Astrocyte of the spinal cord (primary cell): Measurements from ENCODE around the gene NDRG2.

Experiments
- DNase-seq: peaks from one replicate; pipeline ENCODE4 v3.0.0; 2011; ENCODE audit warnings: low read depth, low spot score
- H3K4me3 ChIP-seq: 2 replicates; pipeline ENCODE4 v1.5.1; 2011; ENCODE audit warnings: low read depth, mild to moderate bottlenecking, low read length, moderate library complexity
- CTCF ChIP-seq: IDR thresholded peaks from 2 replicates; pipeline ENCODE4 v1.5.1; 2012; ENCODE audit warnings: low read depth, mild to moderate bottlenecking, low read length, inconsistent platforms
- in situ Hi-C: cut with HindIII; loops from 2 replicates; pipeline ENCODE4 v1.10.0; 2017; ENCODE audit warnings: low sequenced_read_pairs

NDRG2 gene

GRCh38 chr14:21055432-21056117 lies 30.7 kb upstream of the NDRG2 start:
- H3K4me3 ChIP-seq, result no peak overlapping the region
- no peak for TF ChIP-seq CTCF
- no peak for DNase-seq
- in situ Hi-C loops, result no loop called here

- in situ Hi-C loops, result no loop called here
- no peak for DNase-seq
- no peak for TF ChIP-seq CTCF
- no peak overlapping the region for H3K4me3 ChIP-seq
Observed at GRCh38 chr14:21054768-21055145, 29.9 kb upstream of the NDRG2 start.

- no peak for DNase-seq
- in situ Hi-C loops, result no loop called here
- no peak overlapping the region for H3K4me3 ChIP-seq
- no peak for TF ChIP-seq CTCF
Observed at GRCh38 chr14:21054123-21054767, 29.4 kb upstream of the NDRG2 start.

GRCh38 chr14:21053184-21054122 lies 28.6 kb upstream of the NDRG2 start:
- in situ Hi-C loops, result no loop called here
- no peak for TF ChIP-seq CTCF
- H3K4me3 ChIP-seq, result no peak overlapping the region
- no peak for DNase-seq

- in situ Hi-C loops, result no loop called here
- no peak for TF ChIP-seq CTCF
- no peak overlapping the region for H3K4me3 ChIP-seq
- DNase-seq, result no peak
Observed at GRCh38 chr14:21050597-21050996, 25.7 kb upstream of the NDRG2 start.

- no peak overlapping the region for H3K4me3 ChIP-seq
- in situ Hi-C loops, result no loop called here
- TF ChIP-seq CTCF, result no peak
- DNase-seq, result no peak
Observed at GRCh38 chr14:21049271-21049673, 24.4 kb upstream of the NDRG2 start.
